ENCODE data around the gene TMEM255B. TPM values are rescaled to one million over a fixed set of nuclear protein-coding genes. Genes with fewer than 3 reads are reported as not detected.
A peak's percentile ranks its signal among the peaks of the same experiment; 100 is the strongest.

Gene TMEM255B
- total RNA-seq, 1 donor, result 0.43 TPM

GRCh38 chr13:113763961-113764792 lies 5.2 kb downstream of the TMEM255B start:
- DNase-seq (ENCODE audit: low read depth), result no peak
- no peak for TF ChIP-seq CTCF (IDR thresholded peaks at IDR 0.05; ENCODE audit: insufficient read depth, low read depth, low read length)
- no peak overlapping the region for H3K4me3 ChIP-seq (ENCODE audit: low read depth, low read length)

- DNase-seq (ENCODE audit: low read depth), result no peak
- no peak overlapping the region for H3K4me3 ChIP-seq (ENCODE audit: low read depth, low read length)
- no peak for TF ChIP-seq CTCF (IDR thresholded peaks at IDR 0.05; ENCODE audit: insufficient read depth, low read depth, low read length)
These were observed 6.0 kb downstream of the TMEM255B start for GRCh38 chr13:113764793-113765563.

GRCh38 chr13:113765564-113765910 lies 6.5 kb downstream of the TMEM255B start:
- no peak overlapping the region for H3K4me3 ChIP-seq (ENCODE audit: low read depth, low read length)
- DNase-seq (ENCODE audit: low read depth), result peak; percentile 11
- TF ChIP-seq CTCF (IDR thresholded peaks at IDR 0.05; ENCODE audit: insufficient read depth, low read depth, low read length), result no peak

GRCh38 chr13:113766035-113766800 lies 7.2 kb downstream of the TMEM255B start:
- no peak overlapping the region for H3K4me3 ChIP-seq (ENCODE audit: low read depth, low read length)
- DNase-seq (ENCODE audit: low read depth), result no peak
- no peak for TF ChIP-seq CTCF (IDR thresholded peaks at IDR 0.05; ENCODE audit: insufficient read depth, low read depth, low read length)

- TF ChIP-seq CTCF (IDR thresholded peaks at IDR 0.05; ENCODE audit: insufficient read depth, low read depth, low read length), result no peak
- no peak overlapping the region for H3K4me3 ChIP-seq (ENCODE audit: low read depth, low read length)
- no peak for DNase-seq (ENCODE audit: low read depth)
These were observed 8.3 kb downstream of the TMEM255B start for GRCh38 chr13:113767366-113767765.

GRCh38 chr13:113768018-113768905 lies 9.2 kb downstream of the TMEM255B start:
- no peak for TF ChIP-seq CTCF (IDR thresholded peaks at IDR 0.05; ENCODE audit: insufficient read depth, low read depth, low read length)
- no peak for DNase-seq (ENCODE audit: low read depth)
- no peak overlapping the region for H3K4me3 ChIP-seq (ENCODE audit: low read depth, low read length)

All from fibroblast of villous mesenchyme (primary cell).